ENCODE results near the gene PTPRF. TPM values are rescaled to one million over a fixed set of nuclear protein-coding genes. Genes with fewer than 3 reads are reported as not detected.

Gene PTPRF
- polyA plus RNA-seq, 3 donors: not detected

GRCh38 chr1:43634721-43635120, 104.0 kb downstream of the PTPRF start:
- Mint-ChIP-seq H3K27me3 (ENCODE audit: low read depth in 3 of 3) (peaks cover 0 to 5% (median 1%) of the 10 kb centered on the region in 3 donors), H3K4me3 (no peak overlapping the region), H3K9me3 (peaks cover 0 to 1% (median 0%) of the 10 kb centered on the region in 7 donors), H3K27ac (peak overlapping the region in 1 of 7 donors; percentile 60), H3K4me1 (no peaks in the 10 kb centered on the region), H3K36me3 (no peaks in the 10 kb centered on the region)
- Histone ChIP-seq H3K27ac (ENCODE audit: low read depth in 1 of 2, low read length in 2 of 2) (no peak overlapping the region), H4K20me1 (ENCODE audit: insufficient read depth, low read length) (no peaks in the 10 kb centered on the region), H3K27me3 (ENCODE audit: control insufficient read depth in 2 of 2, insufficient read depth in 2 of 2, low read length in 2 of 2) (no peaks in the 10 kb centered on the region), H3K4me2 (replicated peaks; ENCODE audit: extremely low read depth, low read length, poor library complexity, severe bottlenecking) (no peak overlapping the region), H3K9me3 (replicated peaks in 1 of 2; ENCODE audit: control insufficient read depth in 1 of 2, insufficient read depth in 1 of 2, low read length in 2 of 2) (no peaks in the 10 kb centered on the region), H3K4me1 (ENCODE audit: control insufficient read depth in 1 of 2, insufficient read depth in 2 of 2, low read length in 2 of 2) (no peaks in the 10 kb centered on the region), H3K36me3 (replicated peaks in 1 of 2; ENCODE audit: control insufficient read depth in 1 of 2, insufficient read depth in 2 of 2, low read length in 2 of 2) (no peaks in the 10 kb centered on the region), H2AFZ (ENCODE audit: insufficient read depth, low read depth, low read length, poor library complexity, severe bottlenecking) (no peak overlapping the region), H3K4me3 (replicated peaks in 1 of 3; ENCODE audit: low read depth in 2 of 3, low read length in 3 of 3) (no peak overlapping the region), H3K79me2 (ENCODE audit: insufficient read depth, low read length) (no peaks in the 10 kb centered on the region), H3K9ac (ENCODE audit: insufficient read depth, low read length, poor library complexity, severe bottlenecking) (no peak overlapping the region)
- 93% methylated on average over 3 of the region's 5 CpGs for WGBS (ENCODE audit: insufficient coverage)
- no peak for TF ChIP-seq CTCF (IDR thresholded peaks at IDR 0.05)
- intact Hi-C loops (cut with micrococcal nuclease): no loop called here
- no peak for DNase-seq

GRCh38 chr1:43636006-43636641, 105.4 kb downstream of the PTPRF start:
- no peak for DNase-seq

More at GRCh38 chr1:43636006-43636641, 105.4 kb downstream of the PTPRF start:
- Histone ChIP-seq H3K27ac (ENCODE audit: low read depth in 1 of 2, low read length in 2 of 2) (no peak overlapping the region), H3K79me2 (ENCODE audit: insufficient read depth, low read length) (no peaks in the 10 kb centered on the region), H3K4me1 (ENCODE audit: control insufficient read depth in 1 of 2, insufficient read depth in 2 of 2, low read length in 2 of 2) (no peaks in the 10 kb centered on the region), H3K4me3 (replicated peaks in 1 of 3; ENCODE audit: low read depth in 2 of 3, low read length in 3 of 3) (no peak overlapping the region), H3K36me3 (replicated peaks in 1 of 2; ENCODE audit: control insufficient read depth in 1 of 2, insufficient read depth in 2 of 2, low read length in 2 of 2) (no peaks in the 10 kb centered on the region), H3K9me3 (replicated peaks in 1 of 2; ENCODE audit: control insufficient read depth in 1 of 2, insufficient read depth in 1 of 2, low read length in 2 of 2) (no peaks in the 10 kb centered on the region), H3K4me2 (replicated peaks; ENCODE audit: extremely low read depth, low read length, poor library complexity, severe bottlenecking) (no peak overlapping the region), H3K27me3 (ENCODE audit: control insufficient read depth in 2 of 2, insufficient read depth in 2 of 2, low read length in 2 of 2) (no peaks in the 10 kb centered on the region), H3K9ac (ENCODE audit: insufficient read depth, low read length, poor library complexity, severe bottlenecking) (no peak overlapping the region), H4K20me1 (ENCODE audit: insufficient read depth, low read length) (no peaks in the 10 kb centered on the region), H2AFZ (ENCODE audit: insufficient read depth, low read depth, low read length, poor library complexity, severe bottlenecking) (no peak overlapping the region)
- Mint-ChIP-seq H3K9me3 (peaks cover 0 to 1% (median 0%) of the 10 kb centered on the region in 7 donors), H3K4me1 (no peaks in the 10 kb centered on the region), H3K36me3 (no peaks in the 10 kb centered on the region), H3K27ac (peak overlapping the region in 1 of 7 donors; percentile 75), H3K4me3 (no peak overlapping the region), H3K27me3 (ENCODE audit: low read depth in 3 of 3) (peaks cover under 1 to 5% (median 1%) of the 10 kb centered on the region in 3 donors)
- intact Hi-C loops (cut with micrococcal nuclease): no loop called here
- no peak for TF ChIP-seq CTCF (IDR thresholded peaks at IDR 0.05)
- 89% methylated on average over 1 of the region's 5 CpGs for WGBS (ENCODE audit: insufficient coverage)
